NCI-H82 treated with DMSO at 0.1 percent for 48 hours (cell line): ENCODE measurements around the gene USP36.

Source experiments
- DNase-seq: peaks from one replicate; lab custom pipeline; 2025; ENCODE audit not compliant: unreplicated experiment; lab: John Stamatoyannopoulos, UW

The USP36 gene

DNA sequence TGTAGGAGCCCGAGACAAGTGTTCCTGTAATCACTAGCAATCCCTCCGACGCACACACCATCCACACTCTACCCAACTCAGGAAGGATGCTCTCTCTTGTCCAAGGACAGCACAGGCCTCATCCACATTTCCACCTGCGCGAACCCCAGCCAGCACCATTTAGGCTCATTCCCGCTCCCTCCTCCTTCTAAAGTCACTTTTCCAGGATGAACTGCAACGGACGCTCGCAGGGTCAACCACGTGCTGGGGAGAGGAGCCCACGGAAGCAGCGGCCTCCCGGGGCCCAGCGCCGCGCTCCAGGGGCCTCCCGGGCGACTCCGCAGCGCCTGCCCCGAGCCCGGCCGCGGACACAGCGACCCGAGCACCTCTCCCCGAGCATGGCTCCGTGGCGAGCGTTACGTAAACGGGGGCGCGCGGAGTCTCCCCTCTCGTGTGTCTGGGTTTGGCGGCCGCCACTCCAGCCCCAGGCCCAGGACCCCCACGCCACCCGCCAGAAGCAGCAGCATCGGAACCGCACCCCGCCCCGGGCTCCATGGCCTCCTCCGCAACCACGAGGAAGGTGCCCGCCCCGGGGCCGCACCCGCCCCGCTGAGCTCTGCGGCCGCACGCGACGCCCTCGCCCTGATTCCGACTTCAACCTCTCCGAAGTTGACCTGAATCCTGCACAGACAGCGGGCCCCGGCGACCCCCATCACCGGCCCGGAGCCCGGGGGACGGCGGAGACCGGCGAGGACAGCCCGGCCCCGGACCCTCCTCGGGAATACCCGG, 668 bp downstream of the USP36 start:
- DNase-seq = no peak

DNA sequence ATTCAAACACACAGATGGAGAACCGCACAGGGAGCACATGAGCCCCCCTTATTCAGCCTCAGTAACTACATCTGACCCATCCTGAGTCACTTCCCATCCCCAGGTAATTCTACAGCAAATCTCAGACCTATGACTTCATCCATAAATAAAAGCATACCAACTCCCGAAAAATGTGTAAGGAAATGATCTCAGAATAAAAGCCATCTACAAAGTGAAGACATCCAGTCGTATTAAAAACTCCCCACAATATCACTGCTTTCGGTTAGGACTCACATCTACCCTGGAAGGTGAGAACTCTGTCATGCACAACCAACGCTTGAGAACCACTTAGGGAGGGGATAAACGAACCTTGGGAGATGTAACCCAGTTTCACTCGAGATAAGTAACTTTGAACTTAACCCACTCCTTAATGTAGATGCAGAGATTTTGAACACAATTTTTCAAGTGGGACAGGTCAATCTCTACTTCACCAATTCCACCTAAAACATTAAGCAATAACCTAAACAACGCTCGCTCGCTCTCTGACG, 1.3 kb downstream of the USP36 start:
- no peak for DNase-seq

DNA sequence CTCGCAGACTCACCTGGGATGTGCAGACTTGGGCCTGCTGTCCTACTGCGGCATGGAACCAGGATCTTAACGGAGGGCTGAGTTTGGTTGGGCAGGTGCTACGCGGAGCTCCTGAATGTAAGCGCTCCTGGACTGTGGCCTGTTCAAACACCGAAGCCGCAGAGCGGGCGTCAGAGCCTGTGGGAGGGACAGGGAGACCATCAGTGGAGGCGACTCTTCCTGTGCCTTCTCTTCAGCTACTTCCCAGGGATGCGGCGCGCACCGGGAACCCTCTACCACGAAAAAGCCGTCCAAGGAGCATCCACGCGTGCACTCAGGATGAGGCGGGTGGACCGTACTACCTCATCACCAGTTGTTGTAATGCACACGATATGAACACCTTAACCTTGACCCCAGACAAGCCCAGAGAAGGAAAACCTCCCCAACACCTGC, 2.0 kb downstream of the USP36 start:
- DNase-seq = no peak

DNA sequence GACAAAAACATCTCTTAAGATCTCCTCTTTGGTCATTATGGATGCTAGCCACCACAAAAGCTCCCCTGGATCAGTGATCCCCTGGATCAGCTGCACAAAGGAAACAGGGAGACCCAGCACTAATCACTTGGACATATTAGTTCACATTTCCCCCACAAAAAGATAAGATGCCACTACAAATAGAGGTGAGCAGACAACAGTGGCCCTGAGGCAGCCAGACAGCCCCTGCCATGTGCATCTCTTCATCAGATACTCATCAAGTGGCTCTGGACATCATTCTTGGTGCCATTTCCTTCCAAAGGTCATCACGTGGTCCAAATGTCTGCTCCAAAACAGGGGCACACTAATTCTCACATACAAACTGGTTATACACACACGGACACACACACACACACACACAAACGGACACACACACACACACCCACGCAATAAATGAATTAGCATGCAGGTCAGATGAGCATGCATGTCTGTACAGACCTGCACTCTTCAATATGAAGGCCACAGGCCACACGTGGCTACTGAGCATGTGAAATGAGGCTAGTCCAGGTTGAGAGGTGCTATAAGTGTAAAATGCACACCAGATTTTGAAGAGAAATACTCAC, 4.1 kb downstream of the USP36 start:
- no peak for DNase-seq

DNA sequence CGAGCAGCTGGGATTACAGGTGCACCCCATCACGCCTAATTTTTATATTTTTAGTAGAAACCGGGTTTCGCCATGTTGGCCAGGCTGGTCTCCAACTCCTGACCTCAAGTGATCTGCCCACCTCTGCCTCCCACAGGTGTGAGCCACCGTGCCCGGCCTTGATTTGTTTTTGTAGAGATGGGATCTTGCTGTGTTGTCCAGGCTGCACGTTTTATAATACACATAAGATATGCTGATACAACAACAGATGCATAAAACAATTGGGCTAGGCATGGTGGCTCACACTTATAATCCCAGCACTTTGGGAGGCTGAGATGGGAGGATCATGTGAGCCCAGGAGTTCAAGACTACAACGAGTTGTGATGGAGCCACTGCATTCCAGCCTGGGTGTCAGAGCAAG, 6.0 kb downstream of the USP36 start:
- DNase-seq = no peak

DNA sequence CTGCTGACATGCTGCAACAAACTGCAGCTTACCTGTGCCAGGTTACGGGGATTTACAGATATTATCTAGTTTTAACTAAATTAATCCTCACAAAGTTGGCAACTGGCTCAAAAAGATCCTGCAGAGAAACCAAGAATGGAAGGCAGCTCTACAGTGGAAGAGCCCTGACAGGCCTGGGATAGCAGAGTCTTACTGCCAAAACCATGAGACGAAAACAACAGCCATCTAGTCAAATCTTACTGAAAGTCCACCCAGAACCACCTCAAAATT, 8.1 kb downstream of the USP36 start:
- DNase-seq = no peak

DNA sequence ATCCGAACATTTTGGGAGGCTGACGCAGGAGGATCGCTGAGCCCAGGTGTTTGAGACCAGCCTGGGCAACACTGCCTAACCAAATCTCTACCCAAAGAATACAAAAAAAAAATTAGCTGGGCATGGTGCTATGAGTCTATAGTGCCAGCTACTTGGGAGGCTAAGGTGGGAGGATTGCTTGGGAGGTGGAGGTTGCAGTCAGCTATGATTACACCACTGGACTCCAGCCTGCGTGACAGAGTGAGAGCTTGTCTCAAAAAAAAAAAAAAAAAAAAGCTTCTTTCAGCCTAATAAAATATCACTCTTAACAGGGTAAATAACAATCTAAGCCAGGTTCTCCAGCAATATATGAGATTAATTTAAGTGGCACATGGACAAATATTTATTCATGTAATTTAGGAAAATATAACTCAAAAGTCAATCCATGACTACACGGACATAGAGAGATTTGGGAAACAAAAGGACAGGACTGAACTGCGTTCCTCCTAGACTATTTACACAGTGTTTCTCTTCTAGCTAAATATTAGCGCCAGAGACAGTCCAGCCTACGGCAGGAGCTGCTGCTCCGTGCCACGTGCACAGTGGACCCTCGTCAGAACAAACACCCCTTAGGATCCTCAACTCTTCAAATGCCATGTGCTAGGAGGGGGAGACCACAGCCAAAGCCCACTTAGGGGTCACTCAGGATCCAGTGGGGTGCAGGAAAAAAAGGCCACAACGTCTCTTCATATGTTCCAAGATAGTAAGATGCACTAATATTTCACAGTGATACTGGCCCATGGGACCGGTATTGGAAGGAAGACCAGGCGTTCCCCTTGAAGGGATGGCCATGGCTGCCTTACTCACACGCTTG, 8.7 kb downstream of the USP36 start:
- no peak for DNase-seq

DNA sequence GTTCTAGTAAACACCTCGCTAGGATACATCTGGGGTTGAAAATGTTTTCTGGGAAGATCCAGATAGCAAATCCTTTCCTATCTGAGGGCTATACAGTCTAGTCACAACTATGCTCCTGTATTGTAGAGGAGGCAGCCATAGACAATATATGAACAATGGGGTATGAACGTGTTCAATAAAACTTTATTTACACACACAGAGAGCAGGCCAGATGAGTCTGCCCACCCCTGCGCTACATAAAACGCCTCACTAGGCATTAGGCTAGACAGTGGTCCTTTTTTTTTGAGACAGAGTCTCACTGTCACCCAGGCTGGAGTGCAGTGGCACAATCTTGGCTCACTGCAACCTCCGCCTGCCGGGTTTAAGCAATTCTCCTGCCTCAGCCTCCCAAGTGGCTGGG, 11.1 kb downstream of the USP36 start:
- DNase-seq = no peak

DNA sequence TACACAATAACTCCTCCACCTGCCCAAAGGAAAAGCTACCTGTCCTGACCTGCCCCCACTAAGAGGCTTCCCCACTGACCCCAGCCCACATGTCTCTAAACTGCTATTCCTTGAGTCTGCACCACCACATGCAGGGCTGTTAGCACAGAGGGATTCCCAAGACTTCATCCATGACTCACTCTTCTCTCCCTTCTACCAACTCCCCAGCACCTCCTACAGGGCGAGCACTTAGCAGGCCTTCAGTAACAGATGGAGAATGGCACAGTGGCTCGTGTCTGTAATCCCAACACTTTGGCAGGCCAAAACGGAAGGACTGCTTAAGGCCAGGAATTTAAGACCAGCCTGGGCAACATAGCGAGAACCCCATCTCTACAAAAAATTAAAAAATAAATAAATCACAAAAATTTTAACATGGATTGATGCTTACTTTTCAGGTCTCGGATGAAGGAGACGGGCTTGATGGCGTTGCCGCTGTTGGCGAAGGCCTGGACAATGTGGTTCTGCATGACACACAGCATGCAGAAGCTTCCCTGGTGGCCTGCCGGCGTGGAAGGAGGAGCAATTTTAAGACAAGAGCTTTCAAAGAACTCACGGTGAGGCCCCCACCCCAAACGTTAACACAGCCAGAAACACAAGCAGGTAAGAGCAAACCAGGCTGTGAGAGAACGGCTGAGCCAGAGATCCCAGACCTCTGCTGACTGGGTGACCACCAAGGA, 12.0 kb downstream of the USP36 start:
- DNase-seq = no peak

DNA sequence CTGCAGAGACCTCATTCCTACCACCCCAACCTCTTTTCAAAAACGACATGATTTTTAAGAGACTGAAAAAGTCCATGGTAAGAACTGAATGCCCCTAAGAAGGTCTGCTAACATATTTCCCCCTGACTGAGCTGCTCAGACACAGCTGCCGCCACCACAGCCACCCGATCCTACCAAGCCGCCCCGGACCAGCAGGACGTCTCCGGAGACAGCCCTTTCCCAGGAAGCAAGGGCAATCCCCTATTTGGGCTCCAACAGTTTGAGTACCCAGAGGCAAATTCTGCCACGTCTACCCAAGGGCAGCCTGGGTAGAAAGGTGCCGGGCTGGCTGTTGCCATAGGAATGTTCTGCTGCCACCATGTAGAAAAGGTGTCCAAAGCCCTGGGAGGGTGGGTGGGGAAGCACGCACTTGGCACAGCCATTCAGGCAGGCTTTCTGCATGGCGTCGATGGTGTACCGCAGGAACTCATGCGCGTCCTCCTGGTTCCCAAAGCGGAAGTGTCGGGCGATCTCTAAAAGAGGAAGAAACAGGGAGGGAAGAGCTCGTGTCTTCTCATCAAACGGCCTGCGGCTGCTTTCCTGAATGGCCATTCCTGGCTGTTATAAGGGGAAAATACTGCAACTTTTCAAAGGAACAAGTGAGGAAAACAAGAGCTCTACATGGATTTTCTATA, 13.6 kb downstream of the USP36 start:
- DNase-seq = no peak

DNA sequence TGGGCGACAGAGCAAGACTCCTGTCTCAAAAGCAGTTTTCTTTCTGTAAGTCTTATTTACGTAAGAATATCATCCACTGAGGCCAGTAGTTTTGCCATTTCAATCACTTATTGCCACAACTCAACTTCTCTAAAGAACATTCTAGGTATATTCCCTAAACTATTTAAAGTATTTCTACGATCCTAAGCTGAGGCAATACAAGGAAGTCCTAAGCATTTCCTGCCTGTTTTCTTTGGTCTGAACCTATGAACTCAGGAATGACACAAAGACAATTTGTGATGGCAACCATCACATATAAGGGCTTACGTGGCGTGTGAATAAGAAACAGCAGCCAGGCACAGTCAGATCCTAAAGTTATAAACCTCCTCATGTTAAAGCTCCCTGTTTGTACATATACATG, 14.2 kb downstream of the USP36 start:
- no peak for DNase-seq

DNA sequence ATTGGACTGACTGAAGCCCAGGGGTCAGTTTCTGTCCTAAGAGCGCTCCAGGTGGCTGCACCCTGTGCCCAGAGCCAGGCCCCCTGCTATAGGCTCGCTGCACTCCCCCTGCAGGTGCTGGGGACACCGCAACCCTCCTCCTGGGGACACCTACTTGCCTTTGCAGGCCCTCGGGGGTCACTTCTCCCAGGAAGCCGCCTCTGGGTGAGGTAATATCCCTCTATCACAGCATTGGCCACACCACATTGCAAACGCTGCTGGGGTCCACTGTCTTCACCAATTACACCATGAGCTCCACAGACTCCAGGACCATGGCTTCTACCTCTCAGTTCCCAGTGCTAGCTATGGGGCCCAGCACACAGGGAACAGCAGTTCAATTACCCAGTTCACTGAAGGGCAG, 14.9 kb downstream of the USP36 start:
- DNase-seq = no peak

DNA sequence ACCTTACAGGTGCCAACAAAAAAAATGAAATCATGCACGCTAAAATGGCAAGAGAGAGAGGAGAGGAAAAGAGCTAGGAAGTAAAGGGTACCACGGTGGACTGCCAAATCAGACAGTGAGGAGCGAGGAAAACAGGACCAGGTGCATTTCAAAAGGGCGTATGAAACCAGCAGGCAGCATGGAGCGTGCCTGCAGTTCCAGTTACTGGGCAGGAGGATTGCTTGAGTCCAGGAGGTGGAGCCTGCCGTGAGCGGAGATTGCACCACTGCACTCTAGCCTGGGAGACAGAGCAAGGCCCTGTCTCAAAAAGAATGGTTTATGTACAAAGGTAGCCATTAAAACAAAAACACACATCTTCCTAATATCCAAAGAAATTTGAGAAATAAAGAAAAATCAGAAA, 16.4 kb downstream of the USP36 start:
- DNase-seq = no peak

DNA sequence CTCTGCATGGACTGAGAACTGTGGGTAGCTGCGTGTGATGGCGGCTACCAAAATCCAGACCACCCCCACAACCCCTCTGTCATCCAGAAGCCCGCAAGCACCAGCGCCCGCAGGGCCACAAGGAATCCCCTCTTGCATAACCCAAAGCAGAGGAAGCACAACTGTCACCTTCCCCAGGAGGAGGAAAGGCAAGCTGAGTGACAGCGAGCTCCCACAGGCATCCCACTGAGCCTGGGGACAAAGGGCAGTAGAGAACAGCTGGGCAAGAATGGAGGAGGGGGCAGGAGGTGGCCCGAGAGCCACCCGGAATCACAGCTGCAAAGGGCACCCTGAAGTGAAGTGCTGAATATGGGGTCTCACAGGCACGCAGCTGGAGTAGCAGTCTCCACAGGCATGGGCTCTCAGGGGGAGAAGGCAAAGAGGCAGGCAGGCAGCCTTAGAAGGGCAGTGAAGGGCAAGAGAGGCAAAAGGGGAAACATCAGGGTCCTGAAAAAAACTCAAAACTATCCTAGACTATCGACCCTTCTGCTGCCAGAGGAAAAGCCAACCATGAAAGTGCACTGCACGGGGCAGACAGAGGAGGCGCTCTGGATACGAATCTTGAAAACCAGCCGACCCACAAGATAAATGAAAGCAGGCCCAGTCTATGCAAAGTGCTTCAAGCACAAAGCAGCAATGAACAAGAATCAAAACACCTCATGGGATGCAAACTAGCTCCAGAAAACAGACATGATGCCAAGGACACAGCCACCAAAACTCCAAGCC, 17.1 kb downstream of the USP36 start:
- no peak for DNase-seq

DNA sequence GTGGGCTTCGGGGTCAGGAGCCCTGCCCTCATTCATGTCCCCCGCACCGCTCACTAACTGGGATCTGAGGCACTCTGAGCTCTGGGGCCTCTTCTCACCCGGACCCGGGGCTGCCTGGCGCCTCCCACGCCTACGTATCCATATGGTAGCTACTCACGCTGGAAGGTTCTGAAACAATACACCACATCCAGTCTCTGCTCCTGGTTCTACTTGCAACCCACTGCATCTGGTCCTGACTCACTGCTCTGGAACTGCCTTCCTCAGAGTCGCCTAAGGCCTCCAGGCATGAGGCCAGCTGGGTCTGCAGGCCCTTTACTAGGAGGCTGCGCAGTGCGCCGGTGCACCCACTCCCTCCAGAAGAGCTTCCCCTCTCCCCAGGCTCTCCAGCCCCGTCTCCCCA, 18.1 kb downstream of the USP36 start:
- no peak for DNase-seq

DNA sequence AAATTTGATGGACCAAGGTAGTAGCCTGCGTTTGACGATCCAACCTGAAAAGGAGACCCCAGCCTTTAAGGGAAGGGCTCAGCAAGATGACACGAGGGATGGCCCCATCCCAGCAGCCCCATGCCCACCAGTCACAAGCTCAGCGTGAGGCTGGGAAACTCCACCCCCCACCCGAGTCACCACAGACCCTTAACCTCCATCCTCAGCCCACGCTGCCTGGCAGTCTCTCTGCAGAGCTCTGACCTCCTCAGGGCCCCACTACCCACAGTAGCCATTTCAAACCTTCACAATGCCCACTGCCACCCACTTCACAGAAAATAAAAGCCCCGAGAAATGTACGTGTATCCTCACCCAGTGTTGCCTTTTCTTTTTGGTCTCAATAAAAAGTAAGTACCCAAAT, 18.7 kb downstream of the USP36 start:
- DNase-seq = no peak

DNA sequence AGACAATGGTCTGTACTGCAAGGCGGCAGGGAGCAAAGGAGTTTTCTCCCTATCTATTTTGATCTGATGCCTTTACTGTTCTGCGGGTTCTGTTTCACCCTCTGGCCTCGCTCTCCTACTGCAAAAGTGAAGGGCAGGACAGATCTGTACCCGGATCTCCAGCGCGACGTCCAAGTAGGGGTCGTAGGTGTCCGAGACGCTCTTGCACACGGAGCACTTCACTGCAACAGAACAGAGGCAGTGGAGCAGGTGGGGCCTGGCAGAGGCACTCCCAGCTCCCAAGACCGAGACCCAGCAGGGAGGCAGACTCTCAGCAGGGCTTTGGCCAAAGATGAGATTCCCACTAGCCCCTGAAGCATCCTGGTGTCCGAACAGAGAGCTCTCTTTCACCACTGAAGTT, 19.8 kb downstream of the USP36 start:
- no peak for DNase-seq

DNA sequence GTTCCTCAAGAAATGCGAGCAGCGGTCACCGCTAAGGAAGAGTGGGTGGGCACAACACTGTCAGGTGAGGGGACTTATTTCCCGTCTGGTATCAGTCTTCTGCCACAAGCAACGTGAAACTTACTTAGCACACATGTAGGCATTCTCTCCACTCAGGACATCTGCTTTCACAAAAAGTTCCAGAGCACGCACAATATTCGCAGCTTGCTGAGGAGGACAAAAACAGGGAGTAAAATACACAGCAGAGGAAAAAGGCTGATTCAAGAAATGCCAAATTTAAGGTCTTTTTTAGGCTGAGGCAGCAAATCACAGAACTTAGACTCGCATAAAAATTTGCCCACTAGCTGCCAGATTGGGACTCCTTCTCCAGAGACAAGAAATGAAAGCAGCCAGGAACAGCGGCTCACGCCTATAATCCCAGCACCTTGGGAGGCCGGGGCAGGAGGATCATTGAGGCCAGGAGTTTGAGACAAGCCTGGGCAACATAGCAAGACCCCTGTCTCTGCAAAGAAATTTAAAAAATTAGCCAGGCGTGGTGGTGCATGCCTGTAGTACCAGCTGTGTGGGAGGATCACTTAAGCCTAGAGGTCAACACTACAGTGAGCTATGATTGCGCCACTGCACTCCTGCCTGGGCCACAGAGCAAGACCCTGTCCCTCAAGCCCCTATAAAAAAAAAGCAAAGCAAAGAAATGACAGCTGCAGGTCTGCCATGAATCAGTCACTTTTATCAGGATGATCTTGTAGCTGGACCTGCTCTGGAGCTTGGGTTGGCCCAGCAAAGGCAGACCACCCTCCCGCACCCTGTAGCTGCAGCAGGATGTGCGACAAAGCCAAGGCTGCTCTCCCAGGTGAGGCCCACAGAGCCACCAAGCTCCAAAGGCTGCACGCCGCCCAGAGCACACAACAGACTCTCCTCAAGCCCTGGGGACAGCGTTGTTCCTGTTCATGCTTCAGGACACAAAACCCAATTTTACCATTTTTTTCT, 20.5 kb downstream of the USP36 start:
- no peak for DNase-seq

DNA sequence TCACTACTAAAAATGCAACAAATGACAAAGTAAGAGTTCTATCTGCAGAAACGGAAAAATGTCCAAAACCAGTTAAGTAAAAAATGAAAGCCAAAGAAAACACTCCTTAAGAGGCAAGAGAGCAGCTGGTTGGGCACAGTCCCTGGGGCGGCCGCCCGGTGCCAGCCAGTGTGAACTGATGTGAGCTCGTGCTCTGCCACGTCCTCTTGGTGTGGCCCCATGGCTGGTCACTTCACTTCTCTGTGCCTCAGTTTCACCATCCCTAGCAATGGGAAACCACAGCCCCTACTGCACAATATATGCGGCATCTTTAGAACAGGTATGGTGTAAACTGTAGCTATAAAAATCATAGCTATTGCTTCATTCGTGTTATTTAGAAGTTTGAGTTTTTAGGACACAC, 21.2 kb downstream of the USP36 start:
- DNase-seq = no peak
